Fibroblast of pulmonary artery (primary cell): ENCODE measurements around the gene SLC24A4.

Source experiments
- DNase-seq: peaks from one replicate; pipeline ENCODE4 v3.0.0-alpha.2; 2010; ENCODE audit warnings: low read depth
- H3K4me3 ChIP-seq: replicated peaks from 2 replicates; pipeline ENCODE4 v1.5.1; 2011; ENCODE audit warnings: low read depth, mild to moderate bottlenecking, control low read depth, low read length, moderate library complexity
- CTCF ChIP-seq: IDR thresholded peaks from 2 replicates; pipeline ENCODE4 v1.5.1; 2011; ENCODE audit warnings: mild to moderate bottlenecking, control low read depth, low read length, inconsistent platforms; ENCODE audit errors: missing control alignments

SLC24A4 gene

GRCh38 chr14:92282669-92283068 is 40.3 kb upstream of the SLC24A4 start:
- no peak for TF ChIP-seq CTCF
- H3K4me3 ChIP-seq, result no peak overlapping the region
- DNase-seq, result no peak

DNA sequence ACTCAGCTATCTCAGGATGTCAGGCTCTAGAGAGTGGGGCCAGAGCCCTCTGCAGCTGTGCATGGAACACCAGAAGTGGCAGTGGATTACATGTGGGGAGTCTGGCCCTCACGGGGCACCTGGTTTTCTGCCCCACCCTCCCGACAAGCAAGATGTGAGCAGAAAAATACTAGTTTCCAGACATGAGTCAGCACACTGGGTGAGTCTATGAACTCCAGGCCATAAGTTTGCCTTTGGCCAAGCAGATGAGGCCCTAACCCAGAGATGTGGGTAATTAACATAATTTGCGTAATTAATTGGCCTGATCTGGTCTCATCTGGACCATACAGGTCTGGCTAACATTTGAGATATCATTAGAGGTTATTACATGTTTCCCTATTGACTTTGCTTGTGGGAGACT is 37.7 kb upstream of the SLC24A4 start:
- TF ChIP-seq CTCF, result no peak
- no peak for DNase-seq
- no peak overlapping the region for H3K4me3 ChIP-seq

GRCh38 chr14:92287987-92288386 is 35.0 kb upstream of the SLC24A4 start:
- no peak overlapping the region for H3K4me3 ChIP-seq
- TF ChIP-seq CTCF, result no peak
- DNase-seq, result no peak

DNA sequence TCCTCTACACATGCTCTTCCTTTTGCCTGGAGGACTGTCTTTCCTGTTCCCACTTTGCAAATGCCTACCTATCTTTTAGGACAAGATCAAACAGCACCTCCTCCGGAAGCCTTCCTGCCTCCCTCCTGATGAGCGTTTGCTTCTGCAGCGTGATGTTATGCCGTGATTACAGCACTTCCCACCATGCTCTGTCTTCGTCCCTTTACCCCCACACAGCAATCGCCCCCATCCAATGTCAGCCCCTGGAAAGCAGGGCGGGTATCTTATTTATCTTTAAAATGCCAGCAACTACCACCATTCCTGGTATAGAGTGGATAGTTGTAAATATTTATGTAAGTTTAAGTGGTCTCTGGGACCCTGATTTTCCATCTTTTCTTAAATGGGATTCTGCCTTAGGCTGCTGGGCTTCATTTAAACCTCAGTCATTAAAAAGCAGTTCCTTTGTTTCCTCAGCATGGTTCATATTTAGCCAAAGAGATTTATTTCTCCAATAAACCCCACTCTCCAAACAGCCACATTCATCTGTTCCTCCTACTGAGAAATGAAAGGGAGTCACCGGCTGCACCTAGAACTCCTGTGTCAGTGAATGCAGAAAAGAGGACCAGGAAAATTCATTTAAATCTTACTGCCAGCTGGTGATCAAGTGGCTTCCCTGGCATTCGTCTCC is 33.8 kb upstream of the SLC24A4 start:
- TF ChIP-seq CTCF, result no peak
- H3K4me3 ChIP-seq, result no peak overlapping the region
- DNase-seq, result no peak

GRCh38 chr14:92292673-92293072 is 30.3 kb upstream of the SLC24A4 start:
- H3K4me3 ChIP-seq, result no peak overlapping the region
- DNase-seq, result no peak
- TF ChIP-seq CTCF, result no peak

- no peak for DNase-seq
- TF ChIP-seq CTCF, result no peak
- no peak overlapping the region for H3K4me3 ChIP-seq
These were observed 28.5 kb upstream of the SLC24A4 start for GRCh38 chr14:92294506-92294905.
